ES-I3 (cell line): Measurements from ENCODE around the gene YPEL1.

Experiments used
- H3K36me3 ChIP-seq: 2 replicates; pipeline ENCODE4 v1.6.1; 2013; ENCODE audit warnings: mild to moderate bottlenecking, low read length, control low read depth, moderate library complexity; ENCODE audit not compliant: insufficient read depth
- H3K4me1 ChIP-seq: 2 replicates; pipeline ENCODE4 v1.6.1; 2013; ENCODE audit warnings: mild to moderate bottlenecking, control low read depth, low read length; ENCODE audit not compliant: insufficient read depth
- H3K9ac ChIP-seq: 2 replicates; pipeline ENCODE4 v1.6.1; 2013; ENCODE audit warnings: low read depth, mild to moderate bottlenecking, low read length, moderate library complexity
- H3K9me3 ChIP-seq: 2 replicates; pipeline ENCODE4 v1.6.1; 2013; ENCODE audit warnings: mild to moderate bottlenecking, low read length, moderate library complexity; ENCODE audit not compliant: control insufficient read depth, insufficient read depth

Gene YPEL1

DNA sequence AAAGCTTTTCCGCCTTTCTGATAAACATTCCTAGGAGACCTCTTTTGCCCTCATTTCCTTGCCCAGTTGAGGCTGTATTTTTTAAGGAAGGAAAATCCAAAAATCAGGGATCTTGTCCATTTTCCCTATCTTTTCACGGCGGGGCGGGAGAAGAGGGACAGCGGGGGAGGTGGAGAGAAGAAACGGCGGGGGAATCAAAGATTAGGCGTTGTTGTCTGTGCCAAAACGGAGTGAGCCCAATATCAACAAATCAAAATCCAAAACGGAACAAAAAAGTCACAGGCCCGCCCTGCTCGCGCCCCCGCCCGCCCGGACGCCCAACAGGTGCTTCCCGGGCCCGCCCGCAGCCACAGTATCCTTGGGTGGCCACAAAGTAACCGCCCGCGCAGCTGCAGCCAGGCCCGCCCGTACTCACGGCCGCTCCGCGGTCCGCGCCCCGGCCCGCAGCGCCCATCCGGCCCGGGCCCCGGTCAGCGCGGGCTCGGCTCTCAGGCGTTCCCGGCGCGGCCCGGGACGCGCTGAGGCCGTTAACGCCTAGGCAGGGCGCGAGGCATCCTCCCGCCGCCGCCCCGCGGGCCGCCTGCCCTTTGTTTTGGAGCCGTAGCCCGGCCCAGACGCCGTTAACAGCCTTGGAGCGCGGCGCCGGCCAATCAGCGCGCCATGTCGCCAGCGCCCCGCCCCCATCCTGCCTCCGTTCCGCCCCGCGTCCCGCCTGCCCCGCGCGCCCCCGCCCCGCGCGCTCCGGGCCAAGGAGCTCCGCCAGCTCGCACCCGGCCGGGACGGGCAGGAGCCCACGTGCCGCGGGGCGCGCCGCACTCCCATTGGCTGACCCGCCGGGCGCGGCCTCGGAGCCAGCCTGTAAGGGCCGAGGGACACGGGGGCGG lies at the start of gene YPEL1:
Gene YPEL1, minus strand, starts transcription at position 595 of the 884 bp plus-strand sequence. CDS start 25,050 bp downstream, outside the sequence.
- H3K9ac ChIP-seq = peak within 1 kb of the TSS; percentile 81
- H3K9me3 ChIP-seq = no peaks in the 10 kb centered on the region
- no peaks in the 10 kb centered on the region for H3K36me3 ChIP-seq
- peaks cover 3% of the 10 kb centered on the region; the same call in 1 of the 2 replicates for H3K4me1 ChIP-seq

DNA sequence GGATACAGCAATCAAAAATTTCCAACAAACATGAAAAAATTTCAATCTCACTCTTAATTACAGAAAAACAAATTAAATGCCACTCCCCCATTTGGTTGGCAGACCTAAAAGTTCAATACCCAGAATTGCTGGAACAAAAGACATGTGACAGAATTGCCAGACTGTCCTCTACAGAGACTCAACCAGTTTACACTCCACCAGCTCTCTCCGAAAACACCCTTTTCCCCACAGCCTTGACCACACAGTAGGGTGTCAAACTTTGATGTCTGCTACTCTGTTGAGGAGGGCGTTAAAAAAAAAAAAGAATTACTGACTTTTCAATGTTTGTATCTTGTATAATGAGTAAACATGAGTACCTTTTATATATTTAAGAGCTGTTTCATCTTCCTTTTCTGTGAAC lies 44.7 kb upstream of the YPEL1 start:
- no peaks in the 10 kb centered on the region for H3K4me1 ChIP-seq
- no peaks in the 10 kb centered on the region for H3K9me3 ChIP-seq
- peaks cover 6% of the 10 kb centered on the region for H3K36me3 ChIP-seq
- H3K9ac ChIP-seq = no peak overlapping the region

DNA sequence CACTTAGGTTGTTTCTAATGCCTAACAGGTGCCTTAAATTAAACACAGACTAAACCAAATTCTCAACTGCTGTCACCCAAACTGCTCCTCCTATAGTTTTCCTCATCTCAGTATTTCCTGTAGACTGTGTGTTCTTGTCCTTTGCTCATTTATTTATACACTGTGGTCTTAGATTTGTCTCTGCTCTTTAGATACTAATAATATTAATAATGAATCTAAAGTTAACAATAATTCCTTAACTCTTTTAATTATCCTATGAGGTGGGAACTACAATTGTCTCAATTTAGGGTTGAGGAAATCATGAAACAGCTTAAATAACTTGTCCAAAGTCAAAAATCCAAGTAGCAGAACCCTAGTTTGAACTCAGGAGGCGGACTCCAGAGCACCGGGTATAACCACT lies 43.9 kb upstream of the YPEL1 start:
- no peak overlapping the region for H3K9ac ChIP-seq
- no peaks in the 10 kb centered on the region for H3K9me3 ChIP-seq
- no peaks in the 10 kb centered on the region for H3K4me1 ChIP-seq
- peaks cover 6% of the 10 kb centered on the region for H3K36me3 ChIP-seq

- H3K4me1 ChIP-seq = no peaks in the 10 kb centered on the region
- H3K9ac ChIP-seq = no peak overlapping the region
- H3K9me3 ChIP-seq = no peaks in the 10 kb centered on the region
- H3K36me3 ChIP-seq = peaks cover 6% of the 10 kb centered on the region
These were observed 43.2 kb upstream of the YPEL1 start for GRCh38 chr22:21778705-21779363.

- Histone ChIP-seq H3K9me3 (no peaks in the 10 kb centered on the region), H3K36me3 (peaks cover 27% of the 10 kb centered on the region), H3K9ac (no peak overlapping the region), H3K4me1 (no peaks in the 10 kb centered on the region)
These were observed 36.0 kb upstream of the YPEL1 start for GRCh38 chr22:21771631-21771976.

GRCh38 chr22:21768435-21768834 lies 32.8 kb upstream of the YPEL1 start:
- Histone ChIP-seq H3K36me3 (peaks cover 39% of the 10 kb centered on the region), H3K9me3 (no peaks in the 10 kb centered on the region), H3K9ac (no peak overlapping the region), H3K4me1 (no peaks in the 10 kb centered on the region)

GRCh38 chr22:21766691-21767462 lies 31.3 kb upstream of the YPEL1 start:
- Histone ChIP-seq H3K4me1 (no peaks in the 10 kb centered on the region), H3K9me3 (no peaks in the 10 kb centered on the region), H3K9ac (no peak overlapping the region), H3K36me3 (peaks cover 34% of the 10 kb centered on the region)

GRCh38 chr22:21765909-21766529 lies 30.4 kb upstream of the YPEL1 start:
- Histone ChIP-seq H3K36me3 (peaks cover 32% of the 10 kb centered on the region), H3K4me1 (no peaks in the 10 kb centered on the region), H3K9me3 (no peaks in the 10 kb centered on the region), H3K9ac (no peak overlapping the region)

- Histone ChIP-seq H3K9me3 (no peaks in the 10 kb centered on the region), H3K9ac (no peak overlapping the region), H3K4me1 (no peaks in the 10 kb centered on the region), H3K36me3 (peaks cover 32% of the 10 kb centered on the region)
These were observed 28.6 kb upstream of the YPEL1 start for GRCh38 chr22:21764038-21764804.

- Histone ChIP-seq H3K36me3 (peaks cover 25% of the 10 kb centered on the region), H3K9me3 (no peaks in the 10 kb centered on the region), H3K9ac (no peak overlapping the region), H3K4me1 (no peaks in the 10 kb centered on the region)
These were observed 27.4 kb upstream of the YPEL1 start for GRCh38 chr22:21762712-21763581.

GRCh38 chr22:21761994-21762680 lies 26.5 kb upstream of the YPEL1 start:
- Histone ChIP-seq H3K9me3 (no peaks in the 10 kb centered on the region), H3K9ac (no peak overlapping the region), H3K36me3 (peaks cover 23% of the 10 kb centered on the region), H3K4me1 (no peaks in the 10 kb centered on the region)

DNA sequence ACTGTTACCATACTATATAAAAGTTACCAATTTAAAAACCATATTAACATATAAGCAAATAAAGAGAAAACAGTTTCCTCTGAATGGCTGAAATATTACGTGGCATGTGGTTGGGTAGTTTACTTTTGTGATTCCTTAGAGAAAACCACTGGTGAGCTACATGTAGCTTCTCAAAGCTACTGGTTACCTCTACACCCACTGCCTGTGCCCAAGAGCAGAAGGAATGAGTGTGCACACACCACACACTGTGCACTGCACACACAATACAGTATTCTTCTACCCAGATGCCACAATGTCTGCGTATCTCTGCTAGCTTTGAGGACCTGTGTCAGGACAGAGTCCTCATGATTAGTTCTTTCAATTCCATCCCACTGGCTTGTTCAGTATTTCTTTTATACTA lies 25.5 kb upstream of the YPEL1 start:
- Histone ChIP-seq H3K9ac (no peak overlapping the region), H3K36me3 (peaks cover 17% of the 10 kb centered on the region), H3K4me1 (no peaks in the 10 kb centered on the region), H3K9me3 (no peaks in the 10 kb centered on the region)
